Prostate gland (tissue), 2 donors: Measurements from ENCODE around the gene CRYBB2. TPM values are rescaled to one million over a fixed set of nuclear protein-coding genes. Genes with fewer than 3 reads are reported as not detected.
"Not testable (repeated sequence)": the region's sequence is repeated elsewhere in the genome, so short reads cannot be mapped to it uniquely, and the experiment has no call there.

Source experiments
- DNase-seq: peaks from one replicate; pipeline ENCODE4 v3.0.0-alpha.2; 2019; ENCODE audit warnings: low spot score
- H3K27ac ChIP-seq, 2 donors: fragments of 200-600 bp; sonication (generic); 2 replicates each; pipeline ENCODE4 v1.5.1; 2017 to 2019
- H3K27me3 ChIP-seq: fragments of 200-600 bp; sonication (generic); replicated peaks from 2 replicates; pipeline ENCODE4 v1.5.1; 2019; ENCODE audit not compliant: insufficient read depth
- H3K36me3 ChIP-seq, 2 donors: fragments of 200-600 bp; sonication (generic); 1 replicate in 1 of 2; 2 replicates in 1 of 2; pipeline versions ENCODE4 v1.5.1 to v1.8.1; 2017 to 2019
- H3K4me1 ChIP-seq: fragments of 200-600 bp; sonication (generic); replicated peaks from 2 replicates; pipeline ENCODE4 v1.5.1; 2019
- H3K4me3 ChIP-seq, 2 donors: fragments of 200-600 bp; sonication (generic); 2 replicates each; pipeline ENCODE4 v1.5.1; 2017 to 2019
- H3K9me3 ChIP-seq: fragments of 200-600 bp; sonication (generic); 2 replicates; pipeline ENCODE4 v1.5.1; 2017
- WGBS: methylation state at CpG from one replicate; pipeline ENCODE4 v1.1.5; 2018; 5-methylcytosine and 5-hydroxymethylcytosine counted together
- intact Hi-C: fragments of 100-400 bp; cut with DNase I; formaldehyde crosslinking; loops from one replicate; pipeline ENCODE4 v1.14.2; 2022
- small RNA-seq, 2 donors: library from RNA; depleted of rRNA; stranded (forward); fragments of <200 nt; gene quantifications; one replicate each; pipeline ENCODE3, GENCODE V24; 2016
- total RNA-seq, 2 donors: library from RNA; depleted of rRNA; stranded (reverse); fragments of >200 nt; gene quantifications; one replicate each; pipeline ENCODE4 v1.1.0, GENCODE V29; 2016

CRYBB2 gene
- total RNA-seq, 2 donors from 2014 or later, result 1.9 TPM; not detected in 1

GRCh38 chr22:25270061-25270460 is 50.6 kb downstream of the CRYBB2 start:
- H3K27me3 ChIP-seq, H3K4me3 ChIP-seq, intact Hi-C loops, H3K9me3 ChIP-seq, H3K36me3 ChIP-seq, H3K4me1 ChIP-seq, H3K27ac ChIP-seq, DNase-seq: not testable (repeated sequence)
- 44% methylated on average over 2 of the region's 2 CpGs for WGBS

GRCh38 chr22:25273231-25273630 is 53.8 kb downstream of the CRYBB2 start:
- WGBS, result 76% methylated on average over 4 of the region's 4 CpGs

DNA sequence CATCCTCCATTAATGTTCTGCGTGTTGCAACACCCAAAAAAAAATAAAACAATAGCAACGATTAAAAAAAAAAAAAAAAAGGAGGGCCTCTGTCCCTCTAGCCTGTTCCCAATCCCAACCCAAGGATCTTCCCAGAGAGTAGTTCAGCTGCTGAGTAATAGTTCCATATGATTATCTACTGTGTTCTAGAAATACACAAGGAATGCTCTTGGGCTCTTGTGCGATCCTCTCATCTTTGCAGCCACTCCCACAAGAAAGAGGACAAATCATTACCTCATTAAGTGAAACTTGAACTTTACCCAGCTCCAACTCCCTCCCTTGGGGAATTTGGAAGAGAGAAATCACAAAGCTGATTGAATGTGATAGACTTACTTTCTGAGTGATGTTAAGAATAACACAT is 54.5 kb downstream of the CRYBB2 start:
- intact Hi-C loops, H3K27me3 ChIP-seq, H3K4me3 ChIP-seq, H3K27ac ChIP-seq, H3K9me3 ChIP-seq, H3K36me3 ChIP-seq, DNase-seq, H3K4me1 ChIP-seq: not testable (repeated sequence)
- WGBS, result 77% methylated on average over 3 of the region's 3 CpGs

More at GRCh38 chr22:25273231-25273630, 53.8 kb downstream of the CRYBB2 start:
- H3K4me3 ChIP-seq, DNase-seq, H3K27me3 ChIP-seq, H3K27ac ChIP-seq, H3K9me3 ChIP-seq, H3K36me3 ChIP-seq, intact Hi-C loops, H3K4me1 ChIP-seq: not testable (repeated sequence)

GRCh38 chr22:25280118-25280517 is 60.7 kb downstream of the CRYBB2 start:
- H3K9me3 ChIP-seq, intact Hi-C loops, H3K36me3 ChIP-seq, H3K27ac ChIP-seq, H3K4me1 ChIP-seq, H3K4me3 ChIP-seq, DNase-seq: not testable (repeated sequence)
- H3K27me3 ChIP-seq, result peaks cover 21% of the 10 kb centered on the region
- WGBS, result 82% methylated on average over 2 of the region's 2 CpGs

Small RNA genes lying within 50 kb of the gene (small RNA-seq; reads per million reads assigned to genes)
- gene Z99916.2, result 0 reads per million in 2 donors

Other genes starting within 250 kb of the CRYBB2 start
- gene CRYBB3, start 19.8 kb upstream of the CRYBB2 start, total RNA-seq, result under 1 TPM in 1 of 2 donors, not detected in 1; 0.36 TPM